HEK293 (cell line): ENCODE data around the gene MACF1.

Experiments used
- CTCF ChIP-seq: fragments of 450-650 bp; formaldehyde crosslinking; IDR thresholded peaks from 2 replicates; pipeline ENCODE4 v1.5.1; 2016; ENCODE audit warnings: missing biosample characterization, missing genetic modification characterization
- ZBTB8A ChIP-seq: fragments of 450-650 bp; formaldehyde crosslinking; IDR thresholded peaks from 2 replicates; pipeline ENCODE4 v1.5.1; 2016; ENCODE audit warnings: missing biosample characterization, missing genetic modification characterization
- ZNF324 ChIP-seq: fragments of 450-650 bp; formaldehyde crosslinking; IDR thresholded peaks from 2 replicates; pipeline ENCODE4 v1.5.1; 2016; ENCODE audit warnings: missing biosample characterization, missing genetic modification characterization
- ZNF660 ChIP-seq: fragments of 450-650 bp; IDR thresholded peaks from 2 replicates; pipeline ENCODE4 v1.5.1; 2018; ENCODE audit warnings: missing biosample characterization, mild to moderate bottlenecking, missing genetic modification characterization

- TF ChIP-seq ZNF660 (tag by site-specific recombination) (no peak), ZNF324 (tag by site-specific recombination) (no peak), CTCF (tag by site-specific recombination) (no peak), ZBTB8A (tag by site-specific recombination) (peak; percentile 65)
Measured at GRCh38 chr1:39408641-39409054, 204.2 kb downstream of the MACF1 start.
